ENCODE data around the gene BGN.

Gene BGN

GRCh38 chrX:153487590-153488071 lies 7.1 kb upstream of the BGN start:
- H3K27me3 Mint-ChIP-seq (ENCODE audit: low read depth), result no peaks in the 10 kb centered on the region
- H3K4me3 Mint-ChIP-seq, result no peak overlapping the region
- TF ChIP-seq CTCF (IDR thresholded peaks at IDR 0.05; ENCODE audit: unreplicated experiment in 3 of 3), result no peak
- peaks cover 5% of the 10 kb centered on the region for H3K4me1 Mint-ChIP-seq
- H3K9me3 Mint-ChIP-seq, result no peaks in the 10 kb centered on the region
- peak overlapping the region; percentile 75 to 82 (median 78) for H3K27ac Mint-ChIP-seq
- no peaks in the 10 kb centered on the region for H3K36me3 Mint-ChIP-seq (ENCODE audit: low read depth)

- peak overlapping the region; percentile 75 to 82 (median 78) for H3K27ac Mint-ChIP-seq
- H3K4me1 Mint-ChIP-seq, result peaks cover 5% of the 10 kb centered on the region
- H3K9me3 Mint-ChIP-seq, result no peaks in the 10 kb centered on the region
- no peaks in the 10 kb centered on the region for H3K27me3 Mint-ChIP-seq (ENCODE audit: low read depth)
- TF ChIP-seq CTCF (IDR thresholded peaks at IDR 0.05; ENCODE audit: unreplicated experiment in 3 of 3), result no peak
- no peaks in the 10 kb centered on the region for H3K36me3 Mint-ChIP-seq (ENCODE audit: low read depth)
- H3K4me3 Mint-ChIP-seq, result no peak overlapping the region
Observed at GRCh38 chrX:153488231-153488914, 6.4 kb upstream of the BGN start.

GRCh38 chrX:153490217-153490930 lies 4.4 kb upstream of the BGN start:
- no peaks in the 10 kb centered on the region for H3K27me3 Mint-ChIP-seq (ENCODE audit: low read depth)
- H3K9me3 Mint-ChIP-seq, result peaks cover 6% of the 10 kb centered on the region
- H3K27ac Mint-ChIP-seq, result peak overlapping the region; percentile 85 to 90 (median 86)
- no peak for TF ChIP-seq CTCF (IDR thresholded peaks at IDR 0.05; ENCODE audit: unreplicated experiment in 3 of 3)
- H3K4me3 Mint-ChIP-seq, result no peak overlapping the region
- peaks cover 10% of the 10 kb centered on the region for H3K4me1 Mint-ChIP-seq
- H3K36me3 Mint-ChIP-seq (ENCODE audit: low read depth), result no peaks in the 10 kb centered on the region

- Mint-ChIP-seq H3K27me3 (ENCODE audit: low read depth) (no peaks in the 10 kb centered on the region), H3K27ac (peak overlapping the region; percentile 82 to 90 (median 86)), H3K9me3 (peaks cover 6% of the 10 kb centered on the region), H3K4me3 (peak overlapping the region in 1 of 3 experiments; percentile 23), H3K36me3 (ENCODE audit: low read depth) (no peaks in the 10 kb centered on the region), H3K4me1 (peaks cover 10% of the 10 kb centered on the region)
- TF ChIP-seq CTCF (IDR thresholded peaks at IDR 0.05; ENCODE audit: unreplicated experiment in 3 of 3), result no peak
Observed at GRCh38 chrX:153491351-153491914, 3.3 kb upstream of the BGN start.

- TF ChIP-seq CTCF (IDR thresholded peaks at IDR 0.05; ENCODE audit: unreplicated experiment in 3 of 3), result no peak
- Mint-ChIP-seq H3K4me1 (peaks cover 10% of the 10 kb centered on the region), H3K27me3 (ENCODE audit: low read depth) (no peaks in the 10 kb centered on the region), H3K36me3 (ENCODE audit: low read depth) (no peaks in the 10 kb centered on the region), H3K9me3 (peaks cover 6% of the 10 kb centered on the region), H3K4me3 (no peak overlapping the region), H3K27ac (peak overlapping the region; percentile 73 to 86 (median 82))
Observed at GRCh38 chrX:153491918-153492317, 2.9 kb upstream of the BGN start.

All from nephron (organoid).